Neuronal stem cell (in vitro differentiated cells): ENCODE data around the gene ALG3.
A peak's percentile ranks its signal among the peaks of the same experiment; 100 is the strongest.

Experiments
- DNase-seq: peaks from one replicate; pipeline ENCODE4 v3.0.0-alpha.2; 2013; ENCODE audit warnings: low spot score
- H2AFZ ChIP-seq: one replicate; pipeline ENCODE4 v1.6.1; 2013; ENCODE audit warnings: mild to moderate bottlenecking, low read length, inconsistent platforms
- H2AK5ac ChIP-seq: 2 replicates; pipeline ENCODE4 v1.6.1; 2013; ENCODE audit warnings: low read depth, mild to moderate bottlenecking, inconsistent platforms, low read length, moderate library complexity, mixed read lengths
- H2BK120ac ChIP-seq: 2 replicates; pipeline ENCODE4 v1.6.1; 2013; ENCODE audit warnings: low read depth, mild to moderate bottlenecking, inconsistent platforms, low read length, moderate library complexity, mixed read lengths
- H2BK12ac ChIP-seq: one replicate; pipeline ENCODE4 v1.6.1; 2013; ENCODE audit warnings: low read length, inconsistent platforms
- H2BK15ac ChIP-seq: 2 replicates; pipeline ENCODE4 v1.6.1; 2013; ENCODE audit warnings: mild to moderate bottlenecking, low read length, inconsistent platforms, mixed read lengths
- H2BK5ac ChIP-seq: one replicate; pipeline ENCODE4 v1.6.1; 2013; ENCODE audit warnings: inconsistent platforms, mild to moderate bottlenecking, low read length, moderate library complexity
- H3K14ac ChIP-seq: one replicate; pipeline ENCODE4 v1.6.1; 2013; ENCODE audit warnings: low read length, inconsistent platforms
- H3K18ac ChIP-seq: 2 replicates; pipeline ENCODE4 v1.6.1; 2013; ENCODE audit warnings: low read length, inconsistent platforms
- H3K23ac ChIP-seq: 2 replicates; pipeline ENCODE4 v1.6.1; 2013; ENCODE audit warnings: low read depth, mild to moderate bottlenecking, mixed read lengths, low read length, inconsistent platforms; ENCODE audit not compliant: poor library complexity
- H3K27ac ChIP-seq: replicated peaks from 3 replicates; pipeline ENCODE4 v1.5.1; 2013; ENCODE audit warnings: low read length, inconsistent platforms
- H3K27me3 ChIP-seq, 3 experiments: 2 replicates each; pipeline ENCODE4 v1.6.1; 2013; ENCODE audit warnings: low read length in 3 of 3, mild to moderate bottlenecking in 2 of 3, inconsistent platforms in 1 of 3, low read depth in 1 of 3, mixed read lengths in 1 of 3, moderate library complexity in 1 of 3; ENCODE audit not compliant: control insufficient read depth in 3 of 3, insufficient read depth in 3 of 3
- H3K36me3 ChIP-seq, 2 donors: replicated peaks in 1 of 2; 2 replicates each; pipeline ENCODE4 v1.6.1; 2013; ENCODE audit warnings: low read length in 2 of 2; ENCODE audit not compliant: control insufficient read depth in 2 of 2, insufficient read depth in 2 of 2
- H3K4ac ChIP-seq: 2 replicates; pipeline ENCODE4 v1.6.1; 2013; ENCODE audit warnings: inconsistent platforms, mild to moderate bottlenecking, low read length, moderate library complexity
- H3K4me1 ChIP-seq, 2 donors: 1 replicate in 1 of 2; 2 replicates in 1 of 2; pipeline ENCODE4 v1.6.1; 2013; ENCODE audit warnings: low read length in 2 of 2, low read depth in 1 of 2; ENCODE audit not compliant: control insufficient read depth in 2 of 2, insufficient read depth in 1 of 2
- H3K4me2 ChIP-seq: one replicate; pipeline ENCODE4 v1.6.1; 2013; ENCODE audit warnings: mild to moderate bottlenecking, low read length, inconsistent platforms; ENCODE audit not compliant: insufficient read depth, poor library complexity, severe bottlenecking
- H3K4me3 ChIP-seq, 2 donors: 2 replicates each; pipeline ENCODE4 v1.5.1; 2013; ENCODE audit warnings: low read length in 2 of 2, mild to moderate bottlenecking in 2 of 2, inconsistent platforms in 1 of 2, moderate library complexity in 1 of 2
- H3K79me1 ChIP-seq: one replicate; pipeline ENCODE4 v1.6.1; 2013; ENCODE audit warnings: low read depth, mild to moderate bottlenecking, inconsistent platforms, low read length, moderate library complexity
- H3K9ac ChIP-seq: one replicate; pipeline ENCODE4 v1.6.1; 2013; ENCODE audit warnings: mild to moderate bottlenecking, low read depth, low read length, inconsistent platforms; ENCODE audit not compliant: poor library complexity
- H3K9me3 ChIP-seq, 2 donors: replicated peaks in 1 of 2; 2 replicates each; pipeline versions ENCODE3 to v1.6.1; 2013; ENCODE audit warnings: low read length in 2 of 2, mild to moderate bottlenecking in 2 of 2, inconsistent platforms in 1 of 2, low read depth in 1 of 2, mixed read lengths in 1 of 2, moderate library complexity in 1 of 2; ENCODE audit not compliant: control insufficient read depth in 2 of 2, insufficient read depth in 1 of 2
- H4K8ac ChIP-seq: one replicate; pipeline ENCODE4 v1.6.1; 2013; ENCODE audit warnings: low read depth, mild to moderate bottlenecking, inconsistent platforms, low read length, moderate library complexity
- H4K91ac ChIP-seq: one replicate; pipeline ENCODE4 v1.6.1; 2013; ENCODE audit warnings: low read length, low read depth, mild to moderate bottlenecking, inconsistent platforms; ENCODE audit not compliant: poor library complexity
- WGBS, 2 donors: extraction: QIAGEN DNeasy Blood & Tissue Kit; methylation state at CpG; one replicate each; pipeline ENCODE4 v1.1.7; 2013; ENCODE audit warnings: missing lambda C conversion rate in 2 of 2, mixed read lengths in 1 of 2; ENCODE audit not compliant: insufficient read length in 2 of 2, insufficient replicate concordance in 1 of 2; ENCODE audit errors: extremely low coverage in 2 of 2; 5-methylcytosine and 5-hydroxymethylcytosine counted together

ALG3 gene

DNA sequence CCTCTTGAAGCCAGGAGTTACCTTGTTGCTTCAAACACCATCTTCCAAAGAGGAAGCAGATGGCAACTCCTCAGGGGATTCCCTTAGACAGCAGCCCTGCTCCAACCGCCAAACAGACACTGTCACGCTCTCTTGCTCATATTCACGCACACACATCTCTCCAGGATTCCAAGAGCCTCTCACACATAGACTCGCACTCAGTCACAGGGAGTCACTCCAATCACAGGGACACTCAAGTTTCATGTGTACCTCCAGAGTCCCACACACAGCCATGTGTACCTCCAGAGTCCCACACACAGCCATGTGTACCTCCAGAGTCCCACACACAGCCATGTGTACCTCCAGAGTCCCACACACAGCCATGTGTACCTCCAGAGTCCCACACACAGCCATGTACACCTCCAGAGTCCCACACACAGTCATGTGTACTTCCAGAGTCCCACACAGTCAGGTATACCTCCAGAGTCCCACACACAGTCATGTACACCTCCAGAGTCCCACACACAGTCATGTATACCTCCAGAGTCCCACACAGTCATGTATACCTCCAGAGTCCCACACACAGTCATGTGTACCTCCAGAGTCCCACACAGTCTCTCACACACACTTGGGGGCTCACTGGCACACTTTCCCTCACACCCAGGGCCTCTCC lies 13.3 kb downstream of the ALG3 start:
- Histone ChIP-seq H3K4ac (no peak overlapping the region), H2BK120ac (no peak overlapping the region), H3K4me3 (no peak overlapping the region), H3K36me3 (no peaks in the 10 kb centered on the region), H3K9me3 (peaks cover 0 to 2% of the 10 kb centered on the region in 2 donors), H3K9ac (no peak overlapping the region), H3K14ac (no peak overlapping the region), H4K91ac (no peak overlapping the region), H2BK12ac (no peak overlapping the region), H2BK5ac (no peak overlapping the region), H3K23ac (no peak overlapping the region), H3K79me1 (peaks cover 5% of the 10 kb centered on the region), H2AK5ac (no peak overlapping the region), H3K27me3 (peaks cover 11 to 78% (median 26%) of the 10 kb centered on the region in 3 experiments), H2AFZ (no peak overlapping the region), H3K4me2 (no peak overlapping the region), H2BK15ac (no peak overlapping the region), H3K27ac (no peak overlapping the region), H4K8ac (no peak overlapping the region), H3K18ac (no peak overlapping the region), H3K4me1 (peaks cover 0 to 1% of the 10 kb centered on the region in 2 donors)
- no CpG with 5 or more reads among the region's 4 CpGs for WGBS, 2 donors
- DNase-seq = no peak

DNA sequence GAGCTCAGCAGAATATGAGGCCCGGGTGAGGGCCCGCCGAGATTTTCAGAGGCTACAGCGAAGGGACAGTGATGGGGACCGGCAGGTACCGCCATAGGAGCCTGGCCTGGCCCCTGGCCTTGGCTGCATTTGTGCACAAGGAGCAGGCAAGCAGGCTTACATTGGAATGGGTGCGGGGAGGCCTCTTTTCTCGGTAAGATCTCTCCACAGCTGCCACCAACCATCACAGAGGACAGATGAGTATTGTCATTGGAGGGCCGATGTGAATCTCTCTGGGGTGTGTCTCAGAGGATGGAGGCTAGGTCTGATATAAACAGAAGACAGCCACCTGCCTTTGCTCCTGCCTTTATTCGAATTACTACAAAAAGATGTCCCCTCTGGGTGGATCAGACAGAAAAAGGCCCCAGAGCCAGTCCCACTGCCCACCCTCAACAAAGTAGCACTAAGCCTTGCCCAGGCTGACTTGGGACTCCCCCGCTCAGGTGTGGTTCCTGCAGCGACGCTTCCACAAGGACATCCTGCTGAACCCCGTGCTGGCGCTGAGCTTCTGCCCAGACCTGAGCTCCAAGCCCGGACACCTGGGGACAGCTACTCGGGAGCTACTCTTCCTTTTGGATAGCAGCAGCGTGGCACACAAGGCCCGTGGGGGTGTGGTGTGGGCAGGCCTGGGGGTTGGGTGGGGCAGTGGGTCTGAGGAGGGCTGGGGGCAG lies 13.9 kb downstream of the ALG3 start:
- no peak overlapping the region for H2AK5ac ChIP-seq
- H3K27ac ChIP-seq = no peak overlapping the region
- no peak overlapping the region for H3K14ac ChIP-seq
- no peak overlapping the region for H3K9ac ChIP-seq
- H3K4me1 ChIP-seq = peaks cover 0 to 1% of the 10 kb centered on the region in 2 donors
- no peak overlapping the region for H2BK5ac ChIP-seq
- H2BK12ac ChIP-seq = no peak overlapping the region
- H3K27me3 ChIP-seq = peaks cover 18 to 85% (median 33%) of the 10 kb centered on the region in 3 experiments
- H2BK120ac ChIP-seq = no peak overlapping the region
- H3K9me3 ChIP-seq = peaks cover 0 to 2% of the 10 kb centered on the region in 2 donors
- DNase-seq = no peak
- peaks cover 5% of the 10 kb centered on the region for H3K79me1 ChIP-seq
- no peaks in the 10 kb centered on the region for H3K36me3 ChIP-seq
- H3K4me3 ChIP-seq = no peak overlapping the region
- H4K8ac ChIP-seq = no peak overlapping the region
- H2AFZ ChIP-seq = no peak overlapping the region
- no peak overlapping the region for H2BK15ac ChIP-seq
- no peak overlapping the region for H4K91ac ChIP-seq
- no peak overlapping the region for H3K4ac ChIP-seq
- no peak overlapping the region for H3K23ac ChIP-seq
- no peak overlapping the region for H3K18ac ChIP-seq
- no CpG with 5 or more reads among the region's 19 CpGs for WGBS, 2 donors
- H3K4me2 ChIP-seq = no peak overlapping the region

DNA sequence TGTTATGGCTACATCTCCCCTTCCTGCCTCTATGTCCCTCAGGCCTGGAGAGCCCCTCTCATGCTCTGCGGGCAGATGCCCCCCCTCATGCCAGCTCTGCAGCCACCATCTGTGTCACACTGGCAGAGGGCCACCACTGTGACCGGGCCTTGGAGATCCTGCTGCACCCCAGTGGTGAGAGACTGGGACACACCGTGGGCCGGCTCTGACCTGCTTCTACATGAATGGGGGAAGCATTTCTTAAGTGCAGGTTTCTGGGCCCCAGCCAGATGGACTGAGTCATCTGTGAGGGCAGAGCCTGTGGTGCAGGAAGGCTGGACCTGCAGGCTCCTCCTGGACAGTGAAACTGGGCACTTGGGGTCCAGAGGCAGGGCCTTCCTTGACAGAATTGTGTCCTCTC lies 14.5 kb downstream of the ALG3 start:
- WGBS, 2 donors = no CpG with 5 or more reads among the region's 4 CpGs
- no peak overlapping the region for H2BK15ac ChIP-seq
- peak overlapping the region; percentile 55 for H3K23ac ChIP-seq
- no peak overlapping the region for H3K27ac ChIP-seq
- DNase-seq = no peak
- H3K4me1 ChIP-seq = peaks cover 4% of the 10 kb centered on the region in 2 donors
- no peak overlapping the region for H3K4me2 ChIP-seq
- no peak overlapping the region for H4K91ac ChIP-seq
- no peak overlapping the region for H4K8ac ChIP-seq
- no peak overlapping the region for H2AFZ ChIP-seq
- no peak overlapping the region for H3K18ac ChIP-seq
- H3K4ac ChIP-seq = no peak overlapping the region
- H2AK5ac ChIP-seq = no peak overlapping the region
- H2BK12ac ChIP-seq = no peak overlapping the region
- peaks cover 4% of the 10 kb centered on the region for H3K79me1 ChIP-seq
- no peak overlapping the region for H2BK5ac ChIP-seq
- H3K27me3 ChIP-seq = peaks cover 22 to 91% (median 38%) of the 10 kb centered on the region in 3 experiments
- H3K9me3 ChIP-seq = peaks cover 0 to 2% of the 10 kb centered on the region in 2 donors
- no peak overlapping the region for H3K14ac ChIP-seq
- no peak overlapping the region for H3K4me3 ChIP-seq
- H3K9ac ChIP-seq = no peak overlapping the region
- H3K36me3 ChIP-seq = no peaks in the 10 kb centered on the region
- H2BK120ac ChIP-seq = no peak overlapping the region

DNA sequence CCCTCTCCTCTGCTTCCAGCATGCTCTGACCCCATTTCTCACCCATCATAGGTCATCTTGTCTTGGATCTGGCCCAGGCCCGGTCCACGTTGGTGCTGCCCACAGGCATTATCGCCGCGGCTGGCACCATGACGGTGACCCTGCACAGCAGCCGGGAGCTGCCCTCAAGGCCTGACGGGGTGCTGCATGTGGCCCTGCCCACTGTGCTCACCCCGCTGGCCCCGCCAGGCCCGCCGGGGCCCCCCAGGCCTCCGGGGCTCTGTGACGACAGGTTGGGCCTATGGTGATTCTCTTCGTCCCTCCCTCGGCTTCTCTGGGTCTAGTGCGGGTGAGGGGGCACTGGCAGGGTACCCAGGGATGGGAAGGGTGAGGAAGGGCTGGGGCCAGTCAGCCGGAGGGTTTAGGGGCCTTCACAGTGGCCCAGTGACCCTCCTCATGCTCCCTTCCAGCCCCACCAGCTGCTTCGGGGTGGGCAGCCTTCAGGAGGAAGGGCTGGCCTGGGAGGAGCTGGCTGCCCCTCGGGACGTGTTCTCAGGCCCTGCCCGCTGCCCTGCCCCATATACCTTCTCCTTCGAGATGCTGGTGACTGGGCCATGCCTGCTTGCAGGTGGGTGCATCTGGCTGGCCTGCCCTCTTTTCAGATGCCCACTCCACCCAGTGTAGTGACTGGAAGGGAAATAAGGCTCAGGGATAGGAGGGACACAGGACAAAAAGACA lies 15.5 kb downstream of the ALG3 start:
- peaks cover 2% of the 10 kb centered on the region for H3K79me1 ChIP-seq
- H3K23ac ChIP-seq = peak overlapping the region; percentile 57
- no peaks in the 10 kb centered on the region for H3K36me3 ChIP-seq
- no peak overlapping the region for H3K27ac ChIP-seq
- no peak for DNase-seq
- H3K18ac ChIP-seq = no peak overlapping the region
- peak overlapping the region; percentile 38 for H3K14ac ChIP-seq
- H3K4ac ChIP-seq = no peak overlapping the region
- no CpG with 5 or more reads among the region's 23 CpGs for WGBS, 2 donors
- H3K4me2 ChIP-seq = no peak overlapping the region
- H2BK120ac ChIP-seq = no peak overlapping the region
- H3K4me1 ChIP-seq = peaks cover 4 to 7% of the 10 kb centered on the region in 2 donors
- H2BK12ac ChIP-seq = no peak overlapping the region
- no peak overlapping the region for H2AK5ac ChIP-seq
- peaks cover 0 to 2% of the 10 kb centered on the region in 2 donors for H3K9me3 ChIP-seq
- H4K8ac ChIP-seq = no peak overlapping the region
- no peak overlapping the region for H2BK15ac ChIP-seq
- H4K91ac ChIP-seq = no peak overlapping the region
- H3K9ac ChIP-seq = no peak overlapping the region
- H2BK5ac ChIP-seq = peak overlapping the region; percentile 66
- H2AFZ ChIP-seq = no peak overlapping the region
- peaks cover 29 to 98% (median 47%) of the 10 kb centered on the region in 3 experiments for H3K27me3 ChIP-seq
- no peak overlapping the region for H3K4me3 ChIP-seq
